ENCODE results near the gene RAB39B. TPM values are rescaled to one million over a fixed set of nuclear protein-coding genes. Genes with fewer than 3 reads are reported as not detected.

Gene RAB39B
- total RNA-seq, 2 donors from 2014 or later = 0.55 to 0.63 TPM

DNA sequence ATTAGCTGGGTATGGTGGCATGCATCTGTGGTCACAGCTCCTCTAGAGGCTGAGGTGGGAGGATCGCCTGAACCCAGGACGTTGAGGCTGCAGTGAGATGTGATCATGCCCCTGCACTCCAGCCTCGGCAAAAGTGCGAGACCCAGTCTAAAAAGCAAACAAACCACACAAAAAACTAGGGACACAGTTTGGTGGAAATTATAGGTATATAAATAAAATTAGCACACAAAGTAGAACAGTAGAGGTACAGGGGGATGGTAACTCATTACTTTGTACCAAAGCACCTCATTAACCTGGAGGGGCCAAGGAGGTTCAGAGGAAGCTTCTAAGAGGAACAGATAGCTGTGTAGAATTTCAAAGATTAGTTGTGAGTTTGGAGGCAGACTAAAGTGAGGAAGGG lies 42.9 kb downstream of the RAB39B start:
- H3K27ac ChIP-seq = no peak overlapping the region
- TF ChIP-seq CTCF (IDR thresholded peaks at IDR 0.05) = no peak
- H3K4me1 ChIP-seq = peaks cover 0 to 10% of the 10 kb centered on the region in 2 donors
- no peak for DNase-seq (ENCODE audit: low spot score)
- H3K36me3 ChIP-seq = no peaks in the 10 kb centered on the region
- H3K27me3 ChIP-seq = no peaks in the 10 kb centered on the region
- no peaks in the 10 kb centered on the region for H3K9me3 ChIP-seq
- H3K4me3 ChIP-seq = no peak overlapping the region

- no peak overlapping the region for H3K4me3 ChIP-seq
- no peaks in the 10 kb centered on the region for H3K9me3 ChIP-seq
- no peaks in the 10 kb centered on the region for H3K27me3 ChIP-seq
- no peak for DNase-seq (ENCODE audit: low spot score)
- TF ChIP-seq CTCF (IDR thresholded peaks at IDR 0.05) = no peak
- H3K36me3 ChIP-seq = no peaks in the 10 kb centered on the region
- no peak overlapping the region for H3K27ac ChIP-seq
- peaks cover 0 to 10% of the 10 kb centered on the region in 2 donors for H3K4me1 ChIP-seq
Observed at GRCh38 chrX:155218777-155219176, 45.5 kb downstream of the RAB39B start.

DNA sequence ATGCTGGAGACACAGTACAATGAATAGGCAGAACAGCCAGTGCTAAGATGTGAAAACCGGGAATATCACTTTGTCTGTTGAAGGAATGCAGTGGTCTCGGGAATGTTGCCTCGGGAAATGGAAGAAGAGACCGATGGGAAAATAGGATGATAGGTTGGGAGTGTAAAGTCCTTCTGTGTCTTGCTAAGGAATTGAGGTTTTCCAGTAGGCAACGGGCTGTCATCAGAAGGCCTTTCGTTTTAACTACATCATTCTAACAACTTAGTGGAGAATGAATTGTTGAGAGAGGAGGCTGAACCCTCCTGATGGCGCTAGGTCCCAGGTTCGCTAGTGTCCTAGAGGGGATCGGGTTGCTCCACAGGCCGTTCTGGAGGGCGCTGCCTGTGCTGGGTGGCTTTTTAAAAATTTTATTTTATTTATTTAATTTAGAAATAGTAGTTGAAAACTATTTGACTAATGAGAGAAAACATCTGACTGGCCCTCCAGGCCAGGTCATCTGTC lies 47.3 kb downstream of the RAB39B start:
- Histone ChIP-seq H3K27ac (peak overlapping the region; percentile 89), H3K36me3 (no peaks in the 10 kb centered on the region), H3K4me3 (peak overlapping the region; percentile 56 to 65), H3K9me3 (no peaks in the 10 kb centered on the region), H3K27me3 (no peaks in the 10 kb centered on the region), H3K4me1 (peaks cover 0 to 10% of the 10 kb centered on the region in 2 donors)
- no peak for TF ChIP-seq CTCF (IDR thresholded peaks at IDR 0.05)
- no peak for DNase-seq (ENCODE audit: low spot score)

- peak; percentile 94 for DNase-seq (ENCODE audit: low spot score)
Observed at GRCh38 chrX:155216179-155216939, 47.9 kb downstream of the RAB39B start, which contains the start of gene VBP1. TSS of gene VBP1 (plus strand) at chrX:155216460. CDS start at chrX:155216483, 23 bp downstream.

GRCh38 chrX:155215443-155216178 lies 48.7 kb downstream of the RAB39B start:
- no peak for TF ChIP-seq CTCF (IDR thresholded peaks at IDR 0.05)
- Histone ChIP-seq H3K36me3 (no peaks in the 10 kb centered on the region), H3K27ac (peak overlapping the region; percentile 89), H3K4me1 (peaks cover 0 to 10% of the 10 kb centered on the region in 2 donors), H3K27me3 (no peaks in the 10 kb centered on the region), H3K9me3 (no peaks in the 10 kb centered on the region), H3K4me3 (peak overlapping the region; percentile 56 to 65)
- no peak for DNase-seq (ENCODE audit: low spot score)

More at GRCh38 chrX:155216179-155216939, 47.9 kb downstream of the RAB39B start, which contains the start of gene VBP1:
- peak within 1 kb of the TSS; percentile 89 for H3K27ac ChIP-seq
- H3K4me1 ChIP-seq = peaks cover 0 to 10% of the 10 kb centered on the region in 2 donors
- H3K4me3 ChIP-seq = peak within 1 kb of the TSS; percentile 56 to 65
- H3K9me3 ChIP-seq = no peaks in the 10 kb centered on the region
- no peaks in the 10 kb centered on the region for H3K36me3 ChIP-seq
- peak in 1 of 2 donors; percentile 61 for TF ChIP-seq CTCF (IDR thresholded peaks at IDR 0.05)
- H3K27me3 ChIP-seq = no peaks in the 10 kb centered on the region

All from right atrium auricular region (tissue), 2 donors.